T1000 (cell line): Measurements from ENCODE around the gene DDB1.
"Not testable (repeated sequence)": the region's sequence is repeated elsewhere in the genome, so short reads cannot be mapped to it uniquely, and the experiment has no call there.

ENCODE experiments used
- DNase-seq: peaks from one replicate; lab custom pipeline; 2025; ENCODE audit warnings: mixed read lengths; lab: John Stamatoyannopoulos, UW

DDB1 gene

GRCh38 chr11:61268588-61269250 is 64.2 kb downstream of the DDB1 start:
- DNase-seq = no peak

DNA sequence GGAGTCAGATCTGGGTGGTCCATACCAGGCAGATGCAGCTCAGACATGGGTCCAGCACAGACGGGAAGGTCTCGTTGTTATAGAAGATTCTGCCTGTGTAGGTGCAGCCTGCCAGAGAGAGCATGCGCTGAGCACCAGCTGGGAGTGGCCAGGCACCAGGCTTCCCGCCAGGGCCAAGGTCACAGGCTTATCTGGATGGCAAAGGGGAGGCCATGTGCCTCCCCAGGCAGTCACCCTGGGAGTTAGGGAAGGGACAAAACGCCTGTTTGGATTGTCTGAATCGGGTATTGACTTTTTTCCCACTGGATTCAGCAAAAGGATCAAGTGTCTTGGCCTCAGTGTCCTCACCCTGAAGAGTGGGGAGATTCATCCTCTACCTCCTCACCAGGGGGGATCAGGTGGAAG is 65.5 kb downstream of the DDB1 start:
- no peak for DNase-seq

GRCh38 chr11:61266602-61267001 is 66.3 kb downstream of the DDB1 start:
- no peak for DNase-seq

GRCh38 chr11:61265357-61265756 is 67.5 kb downstream of the DDB1 start:
- DNase-seq = no peak

DNA sequence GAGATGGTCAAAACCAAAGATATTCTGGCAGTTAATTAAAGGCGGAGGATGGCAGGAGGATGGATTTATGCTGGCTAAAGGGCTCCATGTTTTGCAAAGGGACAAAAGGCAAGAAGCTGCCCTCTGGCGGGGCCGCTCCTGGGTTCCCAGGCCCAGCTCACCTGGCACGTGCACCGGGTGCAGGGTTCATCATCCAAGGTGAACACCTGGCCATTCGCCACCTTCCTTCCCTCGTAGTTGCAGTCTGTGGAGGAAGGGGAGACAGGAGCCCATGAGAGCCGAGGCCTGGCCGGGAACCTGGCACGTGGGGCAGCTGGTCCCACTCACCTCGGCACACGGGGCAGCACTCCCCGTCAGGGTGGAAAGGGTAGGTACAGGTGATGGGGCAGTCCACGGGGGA is 68.1 kb downstream of the DDB1 start:
- DNase-seq = no peak

GRCh38 chr11:61264371-61264770 is 68.5 kb downstream of the DDB1 start:
- DNase-seq = no peak

DNA sequence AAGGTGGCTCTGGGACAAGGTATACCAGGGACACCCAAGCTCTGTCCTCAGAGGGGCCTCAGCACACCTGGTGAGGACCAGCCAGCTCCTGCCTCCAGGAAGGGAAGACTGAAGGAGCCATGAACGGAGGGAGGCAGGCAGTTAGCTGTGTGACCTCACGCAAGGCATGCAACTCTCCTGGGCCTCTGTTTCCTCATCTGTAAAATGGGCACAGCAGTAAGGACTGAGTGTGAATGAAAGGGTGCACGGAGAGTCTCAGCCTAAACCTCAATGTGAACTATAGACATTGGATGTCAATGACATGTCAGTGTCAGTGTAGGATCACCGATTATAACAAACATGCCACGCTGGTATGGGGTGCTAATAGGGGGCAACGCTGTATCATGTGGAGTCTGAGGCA is 73.5 kb downstream of the DDB1 start:
- no peak for DNase-seq

DNA sequence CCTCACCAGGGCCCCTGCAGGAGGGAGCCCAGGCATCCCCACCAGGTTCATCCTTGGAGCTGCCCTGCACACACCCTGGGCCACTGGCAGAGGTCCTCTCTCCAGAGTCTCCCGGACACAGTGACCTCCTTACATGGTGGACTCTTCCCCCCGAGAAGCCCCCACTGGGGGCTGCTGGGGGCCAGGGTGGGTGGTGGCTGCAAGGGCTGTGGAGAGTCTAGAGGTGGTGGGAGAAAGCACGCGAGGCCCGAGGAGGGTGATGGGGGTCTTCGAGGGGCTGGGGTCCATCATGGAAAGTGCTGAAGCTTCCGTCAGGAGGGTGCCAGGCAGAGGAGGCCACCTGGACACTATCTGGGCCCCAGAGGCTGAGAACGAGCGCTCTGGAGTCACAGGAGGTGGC is 74.4 kb downstream of the DDB1 start:
- no peak for DNase-seq

DNA sequence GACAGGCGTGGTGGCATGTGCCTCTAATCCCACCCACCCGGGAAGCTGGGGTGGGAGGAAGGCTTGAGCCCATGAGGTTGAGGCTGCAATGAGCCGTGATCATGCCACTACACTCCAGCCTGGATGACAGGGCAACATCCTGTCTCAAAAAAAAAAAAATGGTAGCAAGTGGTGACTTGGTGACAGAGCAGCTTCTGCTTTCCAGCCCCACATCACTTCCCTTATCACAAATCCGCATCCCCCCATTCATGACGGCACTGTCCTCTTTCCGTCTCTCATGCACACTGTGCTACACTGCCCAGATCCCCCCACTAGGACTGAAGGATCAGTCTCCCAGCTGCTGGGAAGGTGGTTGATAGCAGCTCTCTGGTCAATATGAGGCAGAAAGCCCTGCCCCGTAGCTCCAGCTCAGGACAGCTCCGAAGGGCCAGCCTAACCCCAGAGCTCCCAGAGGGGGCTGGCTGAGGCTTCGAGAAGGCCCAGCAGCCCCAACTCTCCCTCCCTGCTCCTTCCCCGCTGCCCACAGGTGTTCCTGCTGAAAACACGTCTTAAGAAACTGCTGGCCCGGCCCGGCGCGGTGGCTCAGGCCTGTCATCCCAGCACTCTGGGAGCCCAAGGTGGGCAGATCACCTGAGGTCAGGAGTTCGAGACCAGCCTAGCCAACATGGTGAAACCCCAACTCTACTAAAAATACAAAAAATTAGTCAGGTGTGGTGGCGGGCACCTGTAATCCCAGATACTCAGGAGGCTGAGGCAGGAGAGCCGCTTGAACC is 76.0 kb downstream of the DDB1 start:
- DNase-seq = no peak

- DNase-seq = no peak
These were observed 78.4 kb downstream of the DDB1 start for GRCh38 chr11:61254403-61255025.

GRCh38 chr11:61252332-61252731 is 80.6 kb downstream of the DDB1 start:
- not testable (repeated sequence) for DNase-seq

DNA sequence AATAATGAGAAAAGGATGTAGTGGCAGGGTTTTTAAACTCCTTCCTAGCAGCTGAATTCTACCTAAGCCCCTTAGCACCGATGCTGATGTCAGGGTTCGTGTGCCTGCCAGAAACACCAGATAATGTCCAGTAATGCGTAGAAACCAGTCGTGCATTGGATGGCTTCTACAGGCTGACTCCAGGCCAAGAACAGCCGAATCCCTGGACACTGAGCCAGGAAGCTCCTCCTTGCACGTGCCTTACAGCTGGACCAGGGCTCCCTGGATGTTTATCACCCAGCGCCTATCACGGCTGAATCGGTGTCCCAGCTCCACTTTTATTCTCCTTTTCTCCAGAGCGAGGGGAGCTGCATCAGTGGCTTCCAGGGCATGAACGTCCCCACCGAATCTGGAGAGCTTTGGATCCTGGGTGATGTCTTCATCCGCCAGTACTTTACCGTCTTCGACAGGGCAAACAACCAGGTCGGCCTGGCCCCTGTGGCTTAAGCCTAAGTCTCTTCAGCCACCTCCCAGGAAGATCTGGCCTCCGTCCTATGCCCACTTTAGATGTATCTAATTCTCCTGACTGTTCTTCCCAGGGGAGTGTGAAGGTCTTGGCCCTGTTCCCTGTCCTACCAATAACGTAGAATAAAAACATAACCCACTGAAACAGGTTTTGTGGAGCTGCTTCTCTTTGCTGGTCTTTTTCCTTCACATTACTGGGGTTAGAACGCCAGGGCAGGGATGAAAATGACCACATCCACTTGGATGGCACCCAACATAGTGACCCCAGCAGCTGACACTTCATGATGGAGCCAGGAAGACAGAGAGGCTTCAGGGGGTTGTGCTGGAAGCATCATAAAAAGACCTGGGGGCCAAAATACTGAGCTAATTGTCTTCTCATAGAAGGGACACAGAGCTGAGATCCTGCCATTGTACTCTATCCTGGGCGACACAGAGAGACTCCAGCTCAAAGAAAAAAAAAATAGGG is 81.8 kb downstream of the DDB1 start:
- not testable (repeated sequence) for DNase-seq
